Measurements from ENCODE around the gene SCARF2.

SCARF2 gene

DNA sequence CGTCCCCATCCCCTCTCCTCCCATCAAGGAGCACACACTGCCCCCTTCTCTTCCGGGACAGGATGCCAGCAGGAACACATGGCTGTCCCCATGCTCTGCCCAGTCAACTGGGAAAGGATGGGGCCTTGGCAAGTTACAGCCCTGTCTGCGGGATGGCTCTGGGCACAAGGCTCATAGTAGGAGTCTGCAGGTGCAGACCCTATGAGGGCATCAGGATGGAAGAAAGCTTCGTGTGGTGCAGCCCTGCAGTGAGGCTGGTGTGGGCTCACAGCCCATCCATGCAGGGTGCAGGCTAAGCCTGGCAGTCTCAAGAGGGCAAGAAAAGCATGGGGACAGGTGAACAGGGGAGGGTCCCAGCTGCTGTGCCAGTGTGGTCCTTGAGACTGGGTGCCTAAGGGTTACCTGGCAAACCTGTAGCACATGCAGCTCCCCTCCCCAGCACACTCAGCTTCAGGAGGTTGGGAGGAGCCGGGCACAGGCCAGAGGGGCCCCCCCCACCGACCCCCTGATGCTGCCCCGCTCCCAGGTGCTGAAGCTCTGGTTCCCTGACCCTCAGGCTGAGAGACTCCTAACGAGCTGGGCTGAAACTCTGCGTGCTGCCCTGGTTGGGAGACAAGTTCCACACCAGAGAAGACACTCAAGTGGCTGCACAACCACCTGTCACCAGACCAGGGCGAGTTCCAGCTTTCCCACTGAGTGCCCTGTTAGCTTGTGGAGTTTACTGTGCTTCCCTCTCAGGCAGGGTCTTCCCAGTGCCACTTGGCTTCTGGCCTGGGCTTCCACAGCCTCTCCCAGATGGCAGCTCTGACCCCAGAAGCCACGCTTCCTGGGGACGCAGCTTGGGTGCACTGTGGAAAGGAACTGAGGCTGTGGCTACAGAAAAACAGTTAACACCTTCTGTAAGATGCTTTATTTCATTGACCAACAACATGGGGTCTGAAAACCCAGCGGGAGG lies 3.3 kb upstream of the SCARF2 start:
- no peaks in the 10 kb centered on the region for H3K79me2 ChIP-seq (ENCODE audit: control insufficient read depth, low read length)
- H3K36me3 ChIP-seq (ENCODE audit: control insufficient read depth, low read length), result no peaks in the 10 kb centered on the region
- no peak for TF ChIP-seq EZH2phosphoT487 (IDR thresholded peaks at IDR 0.05; ENCODE audit: borderline replicate concordance, low read length)
- TF ChIP-seq, protein P1, sequence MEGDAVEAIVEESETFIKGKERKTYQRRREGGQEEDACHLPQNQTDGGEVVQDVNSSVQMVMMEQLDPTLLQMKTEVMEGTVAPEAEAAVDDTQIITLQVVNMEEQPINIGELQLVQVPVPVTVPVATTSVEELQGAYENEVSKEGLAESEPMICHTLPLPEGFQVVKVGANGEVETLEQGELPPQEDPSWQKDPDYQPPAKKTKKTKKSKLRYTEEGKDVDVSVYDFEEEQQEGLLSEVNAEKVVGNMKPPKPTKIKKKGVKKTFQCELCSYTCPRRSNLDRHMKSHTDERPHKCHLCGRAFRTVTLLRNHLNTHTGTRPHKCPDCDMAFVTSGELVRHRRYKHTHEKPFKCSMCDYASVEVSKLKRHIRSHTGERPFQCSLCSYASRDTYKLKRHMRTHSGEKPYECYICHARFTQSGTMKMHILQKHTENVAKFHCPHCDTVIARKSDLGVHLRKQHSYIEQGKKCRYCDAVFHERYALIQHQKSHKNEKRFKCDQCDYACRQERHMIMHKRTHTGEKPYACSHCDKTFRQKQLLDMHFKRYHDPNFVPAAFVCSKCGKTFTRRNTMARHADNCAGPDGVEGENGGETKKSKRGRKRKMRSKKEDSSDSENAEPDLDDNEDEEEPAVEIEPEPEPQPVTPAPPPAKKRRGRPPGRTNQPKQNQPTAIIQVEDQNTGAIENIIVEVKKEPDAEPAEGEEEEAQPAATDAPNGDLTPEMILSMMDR (IDR thresholded peaks at IDR 0.05; ENCODE audit: low read depth, low read length, poor library complexity, severe bottlenecking), result no peak
- no peaks in the 10 kb centered on the region for H3K4me1 ChIP-seq (ENCODE audit: control insufficient read depth, low read length)
- H3K4me3 ChIP-seq (ENCODE audit: low read length), result no peak overlapping the region
- H4K20me1 ChIP-seq (ENCODE audit: control insufficient read depth, insufficient read depth, low read depth, low read length), result no peaks in the 10 kb centered on the region
- H3K27ac ChIP-seq (ENCODE audit: low read depth, low read length), result no peak overlapping the region
- no peaks in the 10 kb centered on the region for H3K9me2 ChIP-seq (replicated peaks; ENCODE audit: control insufficient read depth, low read length)
- H3K27me3 ChIP-seq (ENCODE audit: control insufficient read depth, low read length), result peaks cover 12% of the 10 kb centered on the region
- no peak overlapping the region for H3K4me2 ChIP-seq (ENCODE audit: low read length)
- no peaks in the 10 kb centered on the region for H3F3A ChIP-seq (ENCODE audit: control insufficient read depth, insufficient read depth)
- H3K9me3 ChIP-seq (ENCODE audit: control insufficient read depth, insufficient read depth, low read length), result no peaks in the 10 kb centered on the region

DNA sequence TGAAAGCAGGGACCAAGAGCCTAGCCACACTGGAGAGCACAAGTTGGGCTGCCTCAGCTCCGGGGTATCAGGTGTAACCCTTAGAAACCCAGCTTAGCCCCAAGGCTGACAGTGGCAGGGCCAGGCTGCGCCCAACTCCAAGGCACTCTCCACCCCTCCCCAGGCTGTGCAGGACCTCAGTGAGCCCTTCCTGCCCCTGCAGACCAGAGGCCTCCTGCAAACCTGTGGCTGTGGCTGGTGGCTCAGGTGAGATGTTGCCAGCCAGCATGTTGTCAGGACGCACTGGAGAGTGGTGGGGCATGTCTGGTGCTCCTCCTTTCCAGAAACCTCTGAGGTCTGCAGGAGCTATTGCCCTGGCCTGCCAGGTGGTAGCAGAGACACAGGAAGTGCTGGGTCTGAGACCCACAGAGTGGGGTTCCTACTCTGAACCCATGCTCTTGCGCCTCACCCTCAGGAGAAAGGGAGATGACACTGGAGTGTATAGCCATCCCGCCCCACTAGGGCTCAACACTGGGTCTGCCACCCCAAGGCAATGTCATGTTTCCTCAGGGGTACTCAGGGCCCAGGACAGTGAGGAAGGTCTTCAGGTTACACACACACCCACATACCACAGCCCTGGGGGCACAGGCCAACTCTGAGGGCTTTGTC lies 2.4 kb upstream of the SCARF2 start:
- Histone ChIP-seq H3K9me3 (ENCODE audit: control insufficient read depth, insufficient read depth, low read length) (no peaks in the 10 kb centered on the region), H3K27me3 (ENCODE audit: control insufficient read depth, low read length) (peaks cover 19% of the 10 kb centered on the region), H4K20me1 (ENCODE audit: control insufficient read depth, insufficient read depth, low read depth, low read length) (no peaks in the 10 kb centered on the region), H3K36me3 (ENCODE audit: control insufficient read depth, low read length) (no peaks in the 10 kb centered on the region), H3K4me1 (ENCODE audit: control insufficient read depth, low read length) (no peaks in the 10 kb centered on the region), H3K9me2 (replicated peaks; ENCODE audit: control insufficient read depth, low read length) (no peaks in the 10 kb centered on the region), H3K4me2 (ENCODE audit: low read length) (no peak overlapping the region), H3F3A (ENCODE audit: control insufficient read depth, insufficient read depth) (no peaks in the 10 kb centered on the region), H3K79me2 (ENCODE audit: control insufficient read depth, low read length) (no peaks in the 10 kb centered on the region), H3K4me3 (ENCODE audit: low read length) (no peak overlapping the region), H3K27ac (ENCODE audit: low read depth, low read length) (no peak overlapping the region)
- TF ChIP-seq EZH2phosphoT487 (IDR thresholded peaks at IDR 0.05; ENCODE audit: borderline replicate concordance, low read length), result no peak
- TF ChIP-seq, protein P1 (IDR thresholded peaks at IDR 0.05; ENCODE audit: low read depth, low read length, poor library complexity, severe bottlenecking), result no peak

DNA sequence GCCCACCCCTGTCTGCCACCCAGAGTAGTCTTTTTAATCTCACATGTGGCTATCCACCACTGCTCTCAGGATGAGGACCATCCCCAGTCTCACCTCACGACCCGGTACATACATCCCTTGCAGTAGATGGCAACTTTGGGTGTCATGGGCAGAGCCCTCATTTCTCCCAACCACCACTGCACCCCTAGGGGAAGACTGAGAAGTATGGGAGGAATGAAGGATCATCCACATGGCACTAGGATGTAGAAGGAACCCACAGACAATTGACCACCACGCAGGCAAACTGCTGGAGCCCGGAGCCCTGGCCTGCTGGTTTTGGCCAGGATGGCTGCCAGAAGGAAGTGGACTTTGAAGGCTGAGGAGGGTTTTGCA lies 1.9 kb upstream of the SCARF2 start:
- Histone ChIP-seq H3K27ac (ENCODE audit: low read depth, low read length) (no peak overlapping the region), H3K27me3 (ENCODE audit: control insufficient read depth, low read length) (peaks cover 19% of the 10 kb centered on the region), H3K79me2 (ENCODE audit: control insufficient read depth, low read length) (no peaks in the 10 kb centered on the region), H3K9me3 (ENCODE audit: control insufficient read depth, insufficient read depth, low read length) (no peaks in the 10 kb centered on the region), H4K20me1 (ENCODE audit: control insufficient read depth, insufficient read depth, low read depth, low read length) (no peaks in the 10 kb centered on the region), H3K9me2 (replicated peaks; ENCODE audit: control insufficient read depth, low read length) (no peaks in the 10 kb centered on the region), H3F3A (ENCODE audit: control insufficient read depth, insufficient read depth) (no peaks in the 10 kb centered on the region), H3K4me3 (ENCODE audit: low read length) (no peak overlapping the region), H3K4me2 (ENCODE audit: low read length) (no peak overlapping the region), H3K4me1 (ENCODE audit: control insufficient read depth, low read length) (no peaks in the 10 kb centered on the region), H3K36me3 (ENCODE audit: control insufficient read depth, low read length) (no peaks in the 10 kb centered on the region)
- TF ChIP-seq, protein P1 (IDR thresholded peaks at IDR 0.05; ENCODE audit: low read depth, low read length, poor library complexity, severe bottlenecking), result no peak
- no peak for TF ChIP-seq EZH2phosphoT487 (IDR thresholded peaks at IDR 0.05; ENCODE audit: borderline replicate concordance, low read length)
